ENCODE data around the gene C17orf75. TPM values are rescaled to one million over a fixed set of nuclear protein-coding genes. Genes with fewer than 3 reads are reported as not detected.

C17orf75 gene
- total RNA-seq, 1 experiment from 2014 or later = 27.0 TPM

- DNase-seq = no peak
- Histone ChIP-seq H3K4me3 (ENCODE audit: low read length) (no peak overlapping the region), H3K27me3 (ENCODE audit: low read length) (no peaks in the 10 kb centered on the region), H4K20me1 (ENCODE audit: low read length) (peaks cover 15% of the 10 kb centered on the region; the same call in 1 of the 2 replicates), H3K9ac (ENCODE audit: low read length) (no peak overlapping the region), H3K4me2 (ENCODE audit: low read length) (no peak overlapping the region), H3F3A (ENCODE audit: low read length, unreplicated experiment) (no peaks in the 10 kb centered on the region), H2AFZ (ENCODE audit: low read length) (no peak overlapping the region), H3K36me3 (ENCODE audit: low read depth, low read length) (peaks cover 80% of the 10 kb centered on the region), H3K9me3 (ENCODE audit: low read length) (no peaks in the 10 kb centered on the region), H3K27ac (ENCODE audit: low read length) (no peak overlapping the region), H3K9me2 (replicated peaks; ENCODE audit: low read length) (no peaks in the 10 kb centered on the region), H3K79me2 (ENCODE audit: low read length) (peaks cover 21% of the 10 kb centered on the region; the same call in 1 of the 2 replicates), H3K4me1 (ENCODE audit: insufficient read depth, low read length) (no peaks in the 10 kb centered on the region)
- no peak for ATAC-seq
- intact Hi-C loops (cut with micrococcal nuclease) = no loop called here
- ChIA-PET CTCF (no interaction called here), POLR2A (ENCODE audit: unreplicated experiment) (no interaction called here)
- no TSS peak for BruUV-seq (replicated peaks)
- TF ChIP-seq EZH2phosphoT487 (IDR thresholded peaks at IDR 0.05; ENCODE audit: borderline replicate concordance, low read length) (no peak), CTCF (conservative IDR thresholded peaks at IDR 0.05; ENCODE audit: low read depth, low read length) (no peak), EZH2 (IDR thresholded peaks at IDR 0.05; ENCODE audit: low read length, unreplicated experiment) (no peak)
These were observed 28.5 kb upstream of the C17orf75 start for GRCh38 chr17:32370426-32370825.

- no peaks in the 10 kb centered on the region for H3K4me1 ChIP-seq (ENCODE audit: insufficient read depth, low read length)
- H2AFZ ChIP-seq (ENCODE audit: low read length) = no peak overlapping the region
- H3K79me2 ChIP-seq (ENCODE audit: low read length) = peaks cover 64% of the 10 kb centered on the region
- no peak overlapping the region for H3K9ac ChIP-seq (ENCODE audit: low read length)
- no peaks in the 10 kb centered on the region for H3K9me3 ChIP-seq (ENCODE audit: low read length)
- no peak overlapping the region for H3K4me3 ChIP-seq (ENCODE audit: low read length)
- CTCF ChIA-PET = no interaction called here
- H4K20me1 ChIP-seq (ENCODE audit: low read length) = peaks cover 31% of the 10 kb centered on the region
- DNase-seq (no peak), ATAC-seq (no peak)
- BruUV-seq (replicated peaks) = no TSS peak
- no peaks in the 10 kb centered on the region for H3K9me2 ChIP-seq (replicated peaks; ENCODE audit: low read length)
- no peak overlapping the region for H3K4me2 ChIP-seq (ENCODE audit: low read length)
- no peaks in the 10 kb centered on the region for H3K27me3 ChIP-seq (ENCODE audit: low read length)
- TF ChIP-seq CTCF (conservative IDR thresholded peaks at IDR 0.05; ENCODE audit: low read depth, low read length) = no peak
- TF ChIP-seq EZH2 (IDR thresholded peaks at IDR 0.05; ENCODE audit: low read length, unreplicated experiment) = no peak
- no peak for TF ChIP-seq EZH2phosphoT487 (IDR thresholded peaks at IDR 0.05; ENCODE audit: borderline replicate concordance, low read length)
- H3K27ac ChIP-seq (ENCODE audit: low read length) = no peak overlapping the region
- intact Hi-C loops (cut with micrococcal nuclease) = no loop called here
- peaks cover 74% of the 10 kb centered on the region for H3K36me3 ChIP-seq (ENCODE audit: low read depth, low read length)
- no peaks in the 10 kb centered on the region for H3F3A ChIP-seq (ENCODE audit: low read length, unreplicated experiment)
- POLR2A ChIA-PET (ENCODE audit: unreplicated experiment) = no interaction called here
These were observed 19.3 kb upstream of the C17orf75 start for GRCh38 chr17:32361270-32361669.

- peaks cover 60% of the 10 kb centered on the region for H4K20me1 ChIP-seq (ENCODE audit: low read length)
- H3K4me1 ChIP-seq (ENCODE audit: insufficient read depth, low read length) = peaks cover 9% of the 10 kb centered on the region; the same call in 1 of the 2 replicates
- H3K9me3 ChIP-seq (ENCODE audit: low read length) = no peaks in the 10 kb centered on the region
- H3K4me3 ChIP-seq (ENCODE audit: low read length) = no peak overlapping the region
- no peak overlapping the region for H3K27ac ChIP-seq (ENCODE audit: low read length)
- no TSS peak for BruUV-seq (replicated peaks)
- ChIA-PET CTCF (no interaction called here), POLR2A (ENCODE audit: unreplicated experiment) (no interaction called here)
- no peaks in the 10 kb centered on the region for H3F3A ChIP-seq (ENCODE audit: low read length, unreplicated experiment)
- no peak overlapping the region for H3K9ac ChIP-seq (ENCODE audit: low read length)
- ATAC-seq (no peak), DNase-seq (no peak)
- H3K27me3 ChIP-seq (ENCODE audit: low read length) = no peaks in the 10 kb centered on the region
- TF ChIP-seq CTCF (conservative IDR thresholded peaks at IDR 0.05; ENCODE audit: low read depth, low read length) (no peak), EZH2phosphoT487 (IDR thresholded peaks at IDR 0.05; ENCODE audit: borderline replicate concordance, low read length) (no peak), EZH2 (IDR thresholded peaks at IDR 0.05; ENCODE audit: low read length, unreplicated experiment) (no peak)
- peaks cover 88% of the 10 kb centered on the region for H3K79me2 ChIP-seq (ENCODE audit: low read length)
- no peak overlapping the region for H3K4me2 ChIP-seq (ENCODE audit: low read length)
- no peak overlapping the region for H2AFZ ChIP-seq (ENCODE audit: low read length)
- intact Hi-C loops (cut with micrococcal nuclease) = no loop called here
- no peaks in the 10 kb centered on the region for H3K9me2 ChIP-seq (replicated peaks; ENCODE audit: low read length)
- H3K36me3 ChIP-seq (ENCODE audit: low read depth, low read length) = peaks cover 71% of the 10 kb centered on the region
These were observed 15.6 kb upstream of the C17orf75 start for GRCh38 chr17:32357615-32358014.
